GM19324 (cell line): ENCODE data around the gene NUDT8.
A peak's percentile ranks its signal among the peaks of the same experiment; 100 is the strongest.
"Not testable (repeated sequence)": the region's sequence is repeated elsewhere in the genome, so short reads cannot be mapped to it uniquely, and the experiment has no call there.

Experiments used
- ATAC-seq: cut with Tn5 transposase; IDR thresholded peaks from one replicate; pipeline ENCODE4 v1.9.1; 2021; ENCODE audit warnings: mild to moderate bottlenecking, moderate library complexity; ENCODE audit not compliant: unreplicated experiment, low FRiP score

NUDT8 gene

GRCh38 chr11:67662142-67662834, 32.6 kb upstream of the NUDT8 start:
- no peak for ATAC-seq

- not testable (repeated sequence) for ATAC-seq
Measured at GRCh38 chr11:67660752-67661151, 31.0 kb upstream of the NUDT8 start.

- not testable (repeated sequence) for ATAC-seq
Measured at GRCh38 chr11:67659651-67660165, 30.0 kb upstream of the NUDT8 start.

GRCh38 chr11:67657300-67657699, 27.6 kb upstream of the NUDT8 start:
- ATAC-seq: no peak

GRCh38 chr11:67656278-67656922, 26.7 kb upstream of the NUDT8 start:
- no peak for ATAC-seq

- no peak for ATAC-seq
Measured at GRCh38 chr11:67654225-67654624, 24.5 kb upstream of the NUDT8 start.

GRCh38 chr11:67652965-67653845, 23.5 kb upstream of the NUDT8 start:
- no peak for ATAC-seq

- no peak for ATAC-seq
Measured at GRCh38 chr11:67651976-67652781, 22.4 kb upstream of the NUDT8 start.

GRCh38 chr11:67649634-67650510, 20.1 kb upstream of the NUDT8 start:
- no peak for ATAC-seq

GRCh38 chr11:67648796-67649613, 19.3 kb upstream of the NUDT8 start:
- ATAC-seq: no peak

- peak; percentile 43 for ATAC-seq
Measured at GRCh38 chr11:67648140-67648795, 18.5 kb upstream of the NUDT8 start.

GRCh38 chr11:67647471-67647870, 17.7 kb upstream of the NUDT8 start:
- no peak for ATAC-seq

- ATAC-seq: no peak
Measured at GRCh38 chr11:67646535-67647336, 17.0 kb upstream of the NUDT8 start.

- ATAC-seq: no peak
Measured at GRCh38 chr11:67645521-67646461, 16.1 kb upstream of the NUDT8 start.

- ATAC-seq: no peak
Measured at GRCh38 chr11:67644472-67645418, 15.0 kb upstream of the NUDT8 start.
